Renal cortical epithelial cell (primary cell): ENCODE results near the gene KSR2. TPM values are rescaled to one million over a fixed set of nuclear protein-coding genes. Genes with fewer than 3 reads are reported as not detected.

Experiments used
- DNase-seq: peaks from one replicate; pipeline ENCODE4 v3.0.0-alpha.2; 2011; ENCODE audit warnings: low read depth
- total RNA-seq: library from RNA; depleted of rRNA; stranded (reverse); fragments of >200 nt; gene quantifications from 2 replicates; pipeline ENCODE4 v1.2.3, GENCODE V29; 2014

The KSR2 gene
- total RNA-seq, 1 donor from 2014 or later, result 0.65 TPM

GRCh38 chr12:117580718-117581062, 388.1 kb downstream of the KSR2 start:
- DNase-seq, result no peak

- DNase-seq, result no peak
Measured at GRCh38 chr12:117580015-117580717, 388.6 kb downstream of the KSR2 start.

GRCh38 chr12:117577122-117577657, 391.6 kb downstream of the KSR2 start:
- no peak for DNase-seq

GRCh38 chr12:117576053-117576452, 392.7 kb downstream of the KSR2 start:
- no peak for DNase-seq

- DNase-seq, result no peak
Measured at GRCh38 chr12:117574655-117575054, 394.1 kb downstream of the KSR2 start.

- DNase-seq, result no peak
Measured at GRCh38 chr12:117572755-117573154, 396.0 kb downstream of the KSR2 start.

- no peak for DNase-seq
Measured at GRCh38 chr12:117571321-117571720, 397.5 kb downstream of the KSR2 start.

GRCh38 chr12:117570608-117571007, 398.2 kb downstream of the KSR2 start:
- DNase-seq, result no peak

GRCh38 chr12:117567644-117568216, 401.1 kb downstream of the KSR2 start:
- DNase-seq, result peak; percentile 47

- no peak for DNase-seq
Measured at GRCh38 chr12:117564881-117565280, 403.9 kb downstream of the KSR2 start.

GRCh38 chr12:117563706-117564105, 405.1 kb downstream of the KSR2 start:
- no peak for DNase-seq

GRCh38 chr12:117563007-117563406, 405.8 kb downstream of the KSR2 start:
- DNase-seq, result no peak

- no peak for DNase-seq
Measured at GRCh38 chr12:117561990-117562389, 406.8 kb downstream of the KSR2 start.

GRCh38 chr12:117559978-117560377, 408.8 kb downstream of the KSR2 start:
- DNase-seq, result no peak

- no peak for DNase-seq
Measured at GRCh38 chr12:117555889-117556288, 412.9 kb downstream of the KSR2 start.

- no peak for DNase-seq
Measured at GRCh38 chr12:117552971-117553370, 415.8 kb downstream of the KSR2 start.

GRCh38 chr12:117551665-117552064, 417.1 kb downstream of the KSR2 start:
- no peak for DNase-seq

- DNase-seq, result no peak
Measured at GRCh38 chr12:117547209-117547608, 421.6 kb downstream of the KSR2 start.

- DNase-seq, result no peak
Measured at GRCh38 chr12:117545216-117545615, 423.6 kb downstream of the KSR2 start.

- DNase-seq, result no peak
Measured at GRCh38 chr12:117540011-117540410, 428.8 kb downstream of the KSR2 start.

- DNase-seq, result no peak
Measured at GRCh38 chr12:117538926-117539325, 429.9 kb downstream of the KSR2 start.

GRCh38 chr12:117538032-117538690, 430.6 kb downstream of the KSR2 start:
- no peak for DNase-seq

- DNase-seq, result no peak
Measured at GRCh38 chr12:117533687-117534086, 435.1 kb downstream of the KSR2 start.
